Prostate gland (tissue), 2 donors: Measurements from ENCODE around the gene GLYATL1. TPM values are rescaled to one million over a fixed set of nuclear protein-coding genes. Genes with fewer than 3 reads are reported as not detected.
A peak's percentile ranks its signal among the peaks of the same experiment; 100 is the strongest.

ENCODE experiments used
- DNase-seq: peaks from one replicate; pipeline ENCODE4 v3.0.0-alpha.2; 2019; ENCODE audit warnings: low spot score
- H3K27ac ChIP-seq, 2 donors: fragments of 200-600 bp; sonication (generic); 2 replicates each; pipeline ENCODE4 v1.5.1; 2017 to 2019
- H3K27me3 ChIP-seq: fragments of 200-600 bp; sonication (generic); replicated peaks from 2 replicates; pipeline ENCODE4 v1.5.1; 2019; ENCODE audit not compliant: insufficient read depth
- H3K36me3 ChIP-seq, 2 donors: fragments of 200-600 bp; sonication (generic); 1 replicate in 1 of 2; 2 replicates in 1 of 2; pipeline versions ENCODE4 v1.5.1 to v1.8.1; 2017 to 2019
- H3K4me1 ChIP-seq: fragments of 200-600 bp; sonication (generic); replicated peaks from 2 replicates; pipeline ENCODE4 v1.5.1; 2019
- H3K4me3 ChIP-seq, 2 donors: fragments of 200-600 bp; sonication (generic); 2 replicates each; pipeline ENCODE4 v1.5.1; 2017 to 2019
- H3K9me3 ChIP-seq: fragments of 200-600 bp; sonication (generic); 2 replicates; pipeline ENCODE4 v1.5.1; 2017
- CTCF ChIP-seq, 4 experiments: fragments of 200-600 bp in 2 of 4; fragments of 450-650 bp in 2 of 4; sonication (generic) in 2 of 4; IDR thresholded peaks; 1 replicate in 3 of 4; 2 replicates in 1 of 4; pipeline ENCODE4 v1.5.1; 2016 to 2019; ENCODE audit warnings: antibody characterized with exemption in 4 of 4, mild to moderate bottlenecking in 2 of 4, moderate library complexity in 2 of 4
- POLR2A ChIP-seq: fragments of 450-650 bp; IDR thresholded peaks from one replicate; pipeline ENCODE4 v1.6.1; 2016; ENCODE audit warnings: antibody characterized with exemption, mild to moderate bottlenecking
- POLR2AphosphoS5 ChIP-seq: sonication (generic); formaldehyde crosslinking; IDR thresholded peaks from one replicate; pipeline ENCODE4 v1.6.1; 2017; ENCODE audit warnings: antibody characterized with exemption
- WGBS: methylation state at CpG from one replicate; pipeline ENCODE4 v1.1.5; 2018; 5-methylcytosine and 5-hydroxymethylcytosine counted together
- intact Hi-C: fragments of 100-400 bp; cut with DNase I; formaldehyde crosslinking; loops from one replicate; pipeline ENCODE4 v1.14.2; 2022
- total RNA-seq, 2 donors: library from RNA; depleted of rRNA; stranded (reverse); fragments of >200 nt; gene quantifications; one replicate each; pipeline ENCODE4 v1.1.0, GENCODE V29; 2016

GLYATL1 gene
- total RNA-seq, 2 donors from 2014 or later = 4.0 to 33.7 TPM

GRCh38 chr11:58905011-58905720 lies 34.1 kb upstream of the GLYATL1 start:
- intact Hi-C loops = no loop called here
- H3K4me1 ChIP-seq = no peaks in the 10 kb centered on the region
- H3K27me3 ChIP-seq = no peaks in the 10 kb centered on the region
- peak in 1 of 4 experiments; percentile 18 for TF ChIP-seq CTCF (IDR thresholded peaks at IDR 0.05)
- TF ChIP-seq POLR2AphosphoS5 = no peak
- peak; percentile 15 for DNase-seq
- peak overlapping the region; percentile 18 to 19 for H3K4me3 ChIP-seq
- no peaks in the 10 kb centered on the region for H3K9me3 ChIP-seq
- H3K36me3 ChIP-seq = no peaks in the 10 kb centered on the region
- 6% methylated on average over 41 of the region's 41 CpGs for WGBS
- H3K27ac ChIP-seq = no peak overlapping the region

GRCh38 chr11:58905721-58906547 lies 33.4 kb upstream of the GLYATL1 start:
- intact Hi-C loops = no loop called here
- TF ChIP-seq POLR2A (no peak), CTCF (IDR thresholded peaks at IDR 0.05) (peak in 2 of 4 experiments; percentile 13 to 17)
- no peak overlapping the region for H3K27ac ChIP-seq
- WGBS = 11% methylated on average over 28 of the region's 33 CpGs
- H3K4me3 ChIP-seq = peak overlapping the region; percentile 18 to 19
- H3K9me3 ChIP-seq = no peaks in the 10 kb centered on the region
- no peaks in the 10 kb centered on the region for H3K36me3 ChIP-seq
- DNase-seq = peak; percentile 57
- no peaks in the 10 kb centered on the region for H3K27me3 ChIP-seq
- H3K4me1 ChIP-seq = no peaks in the 10 kb centered on the region

- intact Hi-C loops = no loop called here
- WGBS = 93% methylated on average over 3 of the region's 3 CpGs
- DNase-seq = no peak
Measured at GRCh38 chr11:58907780-58908179, 31.5 kb upstream of the GLYATL1 start.

GRCh38 chr11:58912124-58912523 lies 27.2 kb upstream of the GLYATL1 start:
- TF ChIP-seq POLR2A (no peak), POLR2AphosphoS5 (no peak), CTCF (IDR thresholded peaks at IDR 0.05) (no peak)
- Histone ChIP-seq H3K27ac (no peak overlapping the region), H3K4me3 (no peak overlapping the region), H3K36me3 (no peaks in the 10 kb centered on the region), H3K27me3 (no peaks in the 10 kb centered on the region), H3K4me1 (no peaks in the 10 kb centered on the region), H3K9me3 (no peaks in the 10 kb centered on the region)
- no peak for DNase-seq
- intact Hi-C loops = no loop called here

More at GRCh38 chr11:58907780-58908179, 31.5 kb upstream of the GLYATL1 start:
- H3K4me3 ChIP-seq = no peak overlapping the region
- TF ChIP-seq POLR2AphosphoS5 (no peak), POLR2A (no peak), CTCF (IDR thresholded peaks at IDR 0.05) (no peak)
- H3K9me3 ChIP-seq = no peaks in the 10 kb centered on the region
- H3K4me1 ChIP-seq = no peaks in the 10 kb centered on the region
- H3K36me3 ChIP-seq = no peaks in the 10 kb centered on the region
- no peaks in the 10 kb centered on the region for H3K27me3 ChIP-seq
- H3K27ac ChIP-seq = no peak overlapping the region

- no peak overlapping the region for H3K27ac ChIP-seq
- intact Hi-C loops = no loop called here
- H3K27me3 ChIP-seq = no peaks in the 10 kb centered on the region
- H3K9me3 ChIP-seq = no peaks in the 10 kb centered on the region
- no peak for TF ChIP-seq POLR2AphosphoS5
- TF ChIP-seq POLR2A = no peak
- no peak for TF ChIP-seq CTCF (IDR thresholded peaks at IDR 0.05)
- H3K4me3 ChIP-seq = no peak overlapping the region
- H3K36me3 ChIP-seq = no peaks in the 10 kb centered on the region
- H3K4me1 ChIP-seq = no peaks in the 10 kb centered on the region
- DNase-seq = no peak
Measured at GRCh38 chr11:58913685-58914084, 25.6 kb upstream of the GLYATL1 start.
